Upper lobe of left lung (tissue), 6 donors: Measurements from ENCODE around the gene GRHL3. TPM values are rescaled to one million over a fixed set of nuclear protein-coding genes. Genes with fewer than 3 reads are reported as not detected.

Experiments
- ATAC-seq, 2 donors: fragments of 200-7000 bp; cut with Tn5 transposase; one replicate each; pipeline ENCODE4 v1.9.1; 2022; ENCODE audit warnings: mild to moderate bottlenecking in 2 of 2, moderate library complexity in 2 of 2; ENCODE audit not compliant: low FRiP score in 2 of 2
- DNase-seq, 2 donors: peaks; one replicate each; pipeline ENCODE4 v3.0.0-alpha.2; 2019 to 2020
- H3K27ac ChIP-seq, 4 donors: fragments of 200-600 bp; sonication (generic); one replicate each; pipeline ENCODE4 v1.5.1; 2016 to 2019
- H3K27me3 ChIP-seq, 4 donors: fragments of 200-600 bp; sonication (generic); one replicate each; pipeline ENCODE4 v1.5.1; 2017 to 2019
- H3K36me3 ChIP-seq, 4 donors: fragments of 200-600 bp; sonication (generic); one replicate each; pipeline ENCODE4 v1.5.1; 2016 to 2019
- H3K4me1 ChIP-seq, 4 donors: fragments of 200-600 bp; sonication (generic); one replicate each; pipeline ENCODE4 v1.5.1; 2018 to 2019
- H3K4me3 ChIP-seq, 4 donors: fragments of 200-600 bp; sonication (generic); one replicate each; pipeline ENCODE4 v1.5.1; 2017 to 2019; ENCODE audit warnings: mild to moderate bottlenecking in 2 of 4, moderate library complexity in 1 of 4
- H3K9me3 ChIP-seq, 4 donors: fragments of 200-600 bp; sonication (generic); one replicate each; pipeline ENCODE4 v1.5.1; 2018 to 2019
- CTCF ChIP-seq, 6 experiments: fragments of 450-650 bp in 4 of 6; fragments of 200-600 bp in 2 of 6; sonication (generic) in 2 of 6; IDR thresholded peaks; one replicate each; pipeline ENCODE4 v1.5.1; 2016 to 2019; ENCODE audit warnings: antibody characterized with exemption in 6 of 6
- EP300 ChIP-seq, 4 donors: sonication (generic); formaldehyde crosslinking; IDR thresholded peaks; one replicate each; pipeline ENCODE4 v1.5.1; 2017; ENCODE audit warnings: antibody characterized with exemption in 4 of 4, control low read depth in 2 of 4
- POLR2A ChIP-seq, 4 donors: fragments of 450-650 bp; IDR thresholded peaks; one replicate each; pipeline ENCODE4 v1.5.1; 2016 to 2017; ENCODE audit warnings: antibody characterized with exemption in 4 of 4, mild to moderate bottlenecking in 2 of 4
- POLR2AphosphoS5 ChIP-seq, 2 donors: sonication (generic); formaldehyde crosslinking; IDR thresholded peaks; one replicate each; pipeline ENCODE4 v1.5.1; 2017; ENCODE audit warnings: antibody characterized with exemption in 2 of 2
- WGBS, 2 donors: methylation state at CpG; one replicate each; pipeline ENCODE4 v1.1.5; 2017 to 2018; 5-methylcytosine and 5-hydroxymethylcytosine counted together
- total RNA-seq, 6 donors: library from RNA; depleted of rRNA in 4 of 6; stranded (reverse); fragments of >200 nt in 4 of 6; gene quantifications; one replicate each; pipeline versions ENCODE4 v1.1.0 to v1.2.1, GENCODE V29; 2016 to 2021
- donor health status: DM: no; HTN: no; CAD: no; lungs with moderate emphysema.
- donor health status: DM: no; HTN: yes; CAD: no; lungs with severe emphysema.

GRHL3 gene
- total RNA-seq, 6 donors from 2014 or later, result 0.09 to 0.24 TPM; not detected in 4

GRCh38 chr1:24337455-24337854 is 18.3 kb downstream of the GRHL3 start:
- TF ChIP-seq EP300 (IDR thresholded peaks at IDR 0.05), result no peak
- no peak for TF ChIP-seq POLR2A (IDR thresholded peaks at IDR 0.05)
- no peak for TF ChIP-seq CTCF (IDR thresholded peaks at IDR 0.05)
- TF ChIP-seq POLR2AphosphoS5 (IDR thresholded peaks at IDR 0.05), result no peak
- Histone ChIP-seq H3K27me3 (no peaks in the 10 kb centered on the region), H3K9me3 (no peaks in the 10 kb centered on the region), H3K4me3 (no peak overlapping the region), H3K27ac (no peak overlapping the region), H3K4me1 (no peaks in the 10 kb centered on the region), H3K36me3 (no peaks in the 10 kb centered on the region)
- 100% methylated on average over 1 to 4 of the region's 4 CpGs for WGBS, 2 donors
- no peak for DNase-seq
- no peak for ATAC-seq

GRCh38 chr1:24338447-24338846 is 19.3 kb downstream of the GRHL3 start:
- ATAC-seq (no peak), DNase-seq (no peak)
- H3K4me3 ChIP-seq, result no peak overlapping the region
- no peak for TF ChIP-seq EP300 (IDR thresholded peaks at IDR 0.05)
- no peak for TF ChIP-seq POLR2A (IDR thresholded peaks at IDR 0.05)
- TF ChIP-seq POLR2AphosphoS5 (IDR thresholded peaks at IDR 0.05), result no peak
- TF ChIP-seq CTCF (IDR thresholded peaks at IDR 0.05), result no peak
- H3K4me1 ChIP-seq, result no peaks in the 10 kb centered on the region
- H3K27ac ChIP-seq, result no peak overlapping the region
- WGBS, 2 donors, result 91% methylated on average over 5 of the region's 5 CpGs
- H3K27me3 ChIP-seq, result no peaks in the 10 kb centered on the region
- H3K36me3 ChIP-seq, result no peaks in the 10 kb centered on the region
- H3K9me3 ChIP-seq, result no peaks in the 10 kb centered on the region

GRCh38 chr1:24339996-24340395 is 20.8 kb downstream of the GRHL3 start:
- H3K27me3 ChIP-seq, result no peaks in the 10 kb centered on the region
- no peak overlapping the region for H3K4me3 ChIP-seq
- DNase-seq (no peak), ATAC-seq (no peak)
- H3K9me3 ChIP-seq, result no peaks in the 10 kb centered on the region
- H3K36me3 ChIP-seq, result no peaks in the 10 kb centered on the region
- H3K27ac ChIP-seq, result no peak overlapping the region
- H3K4me1 ChIP-seq, result no peaks in the 10 kb centered on the region
- no peak for TF ChIP-seq CTCF (IDR thresholded peaks at IDR 0.05)
- TF ChIP-seq EP300 (IDR thresholded peaks at IDR 0.05), result no peak
- no peak for TF ChIP-seq POLR2A (IDR thresholded peaks at IDR 0.05)
- no peak for TF ChIP-seq POLR2AphosphoS5 (IDR thresholded peaks at IDR 0.05)
- 93 to 95% methylated on average over 8 of the region's 8 CpGs for WGBS, 2 donors

GRCh38 chr1:24340770-24341169 is 21.6 kb downstream of the GRHL3 start:
- no peak for TF ChIP-seq POLR2AphosphoS5 (IDR thresholded peaks at IDR 0.05)
- H3K27me3 ChIP-seq, result no peaks in the 10 kb centered on the region
- H3K9me3 ChIP-seq, result no peaks in the 10 kb centered on the region
- ATAC-seq (no peak), DNase-seq (peak in 1 of 2 donors; percentile 36)
- no peak overlapping the region for H3K4me3 ChIP-seq
- no peaks in the 10 kb centered on the region for H3K36me3 ChIP-seq
- H3K4me1 ChIP-seq, result no peaks in the 10 kb centered on the region
- WGBS, 2 donors, result 80 to 83% methylated on average over 5 to 8 of the region's 8 CpGs
- H3K27ac ChIP-seq, result no peak overlapping the region

- ATAC-seq, result no peak
- no peaks in the 10 kb centered on the region for H3K4me1 ChIP-seq
- no peak for TF ChIP-seq EP300 (IDR thresholded peaks at IDR 0.05)
- no peak for TF ChIP-seq CTCF (IDR thresholded peaks at IDR 0.05)
- TF ChIP-seq POLR2A (IDR thresholded peaks at IDR 0.05), result no peak
- TF ChIP-seq POLR2AphosphoS5 (IDR thresholded peaks at IDR 0.05), result no peak
- no peaks in the 10 kb centered on the region for H3K27me3 ChIP-seq
- no peaks in the 10 kb centered on the region for H3K9me3 ChIP-seq
- no peak overlapping the region for H3K4me3 ChIP-seq
- no peak overlapping the region for H3K27ac ChIP-seq
- DNase-seq, result no peak
- no peaks in the 10 kb centered on the region for H3K36me3 ChIP-seq
- 75 to 78% methylated on average over 6 to 8 of the region's 8 CpGs for WGBS, 2 donors
These were observed 22.1 kb downstream of the GRHL3 start for GRCh38 chr1:24341260-24341659.
